HG03432 (cell line): ENCODE results near the gene DHX15.

Source experiments
- ATAC-seq: cut with Tn5 transposase; IDR thresholded peaks from one replicate; pipeline ENCODE4 v1.9.1; 2021; ENCODE audit warnings: mild to moderate bottlenecking, moderate library complexity; ENCODE audit not compliant: unreplicated experiment

Gene DHX15

GRCh38 chr4:24495388-24495787, 89.0 kb downstream of the DHX15 start:
- no peak for ATAC-seq

GRCh38 chr4:24489870-24490269, 94.5 kb downstream of the DHX15 start:
- no peak for ATAC-seq

- ATAC-seq: peak; percentile 85
Measured at GRCh38 chr4:24488399-24489164, 95.8 kb downstream of the DHX15 start.

GRCh38 chr4:24482871-24483270, 101.5 kb downstream of the DHX15 start:
- ATAC-seq: no peak

GRCh38 chr4:24477919-24478318, 106.4 kb downstream of the DHX15 start:
- no peak for ATAC-seq
